Stimulated activated CD4-positive, alpha-beta T cell treated with anti-CD3 and anti-CD28 coated beads, Interleukin-1b, Interleukin-23, amount 100 ng/mL, for 48 hours (primary cell): Measurements from ENCODE around the gene ACBD4.

Experiments
- DNase-seq: peaks from one replicate; pipeline ENCODE4 v3.0.0-alpha.2; 2020

Gene ACBD4

GRCh38 chr17:45138911-45139532 is 3.5 kb downstream of the ACBD4 start:
- DNase-seq = no peak

- DNase-seq = no peak
Observed at GRCh38 chr17:45139533-45139920, 4.0 kb downstream of the ACBD4 start.

- DNase-seq = no peak
Observed at GRCh38 chr17:45143094-45143670, 7.7 kb downstream of the ACBD4 start.

GRCh38 chr17:45143767-45144198 is 8.3 kb downstream of the ACBD4 start:
- no peak for DNase-seq

GRCh38 chr17:45144199-45145034 is 8.9 kb downstream of the ACBD4 start:
- DNase-seq = no peak

GRCh38 chr17:45145035-45145389 is 9.5 kb downstream of the ACBD4 start:
- DNase-seq = no peak

GRCh38 chr17:45146166-45146565 is 10.7 kb downstream of the ACBD4 start:
- DNase-seq = no peak

- no peak for DNase-seq
Observed at GRCh38 chr17:45146592-45146889, 11.1 kb downstream of the ACBD4 start.

GRCh38 chr17:45146890-45147580 is 11.5 kb downstream of the ACBD4 start:
- DNase-seq = no peak

GRCh38 chr17:45147581-45148182 is 12.2 kb downstream of the ACBD4 start:
- peak; percentile 84 for DNase-seq

- DNase-seq = peak; percentile 99
Observed at GRCh38 chr17:45148183-45149036, 12.9 kb downstream of the ACBD4 start, which contains the start of gene HEXIM1. TSS of gene HEXIM1 (plus strand) at chr17:45148475. CDS start at chr17:45149191, 716 bp downstream.

- DNase-seq = peak; percentile 72
Observed at GRCh38 chr17:45149037-45149668, 13.7 kb downstream of the ACBD4 start.

- peak; percentile 41 for DNase-seq
Observed at GRCh38 chr17:45149669-45150664, 14.5 kb downstream of the ACBD4 start.

- DNase-seq = no peak
Observed at GRCh38 chr17:45150911-45151809, 15.7 kb downstream of the ACBD4 start.

GRCh38 chr17:45155029-45155428 is 19.5 kb downstream of the ACBD4 start:
- DNase-seq = no peak

GRCh38 chr17:45155483-45155882 is 20.0 kb downstream of the ACBD4 start:
- DNase-seq = no peak

- no peak for DNase-seq
Observed at GRCh38 chr17:45156242-45156641, 20.8 kb downstream of the ACBD4 start.

- peak; percentile 44 for DNase-seq
Observed at GRCh38 chr17:45160447-45161287, 25.2 kb downstream of the ACBD4 start.
